ENCODE data around the gene ZNF532.

ZNF532 gene

DNA sequence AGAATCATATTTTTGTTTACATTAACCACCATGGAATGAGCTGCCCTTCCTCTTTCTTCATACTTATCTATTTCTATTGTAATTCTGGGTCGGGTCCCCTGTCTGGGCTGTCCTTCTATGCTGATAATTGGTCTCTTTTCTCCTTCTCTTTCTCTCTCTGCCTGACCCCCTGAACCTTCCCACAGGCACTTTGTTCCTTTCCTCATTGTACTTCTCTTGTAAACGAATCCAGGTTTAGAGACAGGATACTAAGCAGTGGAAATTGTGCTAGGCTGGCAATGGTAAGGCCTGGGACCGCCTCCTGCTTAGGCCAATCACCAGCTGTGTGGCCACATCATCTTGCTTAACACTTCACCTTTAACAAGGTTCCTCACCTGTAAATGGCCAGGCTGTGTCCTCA, 137.0 kb downstream of the ZNF532 start:
- no peak overlapping the region for H3K9ac ChIP-seq (ENCODE audit: low read length)
- no peaks in the 10 kb centered on the region for H3K9me2 ChIP-seq (ENCODE audit: low read depth, low read length)
- no peak overlapping the region for H3K4me3 ChIP-seq (ENCODE audit: low read depth, low read length, poor library complexity, severe bottlenecking)
- H3K9me3 ChIP-seq (ENCODE audit: low read length) = no peaks in the 10 kb centered on the region
- TF ChIP-seq CTCF (IDR thresholded peaks at IDR 0.05; ENCODE audit: low read length) (no peak), EZH2 (IDR thresholded peaks at IDR 0.05; ENCODE audit: borderline replicate concordance, low read length) (no peak)
- no peaks in the 10 kb centered on the region for H4K20me1 ChIP-seq (ENCODE audit: insufficient read depth, low read length)
- no peaks in the 10 kb centered on the region for H3F3A ChIP-seq (ENCODE audit: insufficient read depth, low read length)
- no peaks in the 10 kb centered on the region for H3K79me2 ChIP-seq (ENCODE audit: insufficient read depth, low read length)
- no peak overlapping the region for H2AFZ ChIP-seq (ENCODE audit: low read length)
- H3K36me3 ChIP-seq (ENCODE audit: insufficient read depth, low read length) = no peaks in the 10 kb centered on the region
- no peak overlapping the region for H3K27ac ChIP-seq (ENCODE audit: low read depth, low read length, poor library complexity, severe bottlenecking)
- peaks cover 20% of the 10 kb centered on the region for H3K4me1 ChIP-seq (ENCODE audit: insufficient read depth, low read length, severe bottlenecking)
- no peak overlapping the region for H3K4me2 ChIP-seq (ENCODE audit: low read length)
- H3K27me3 ChIP-seq (ENCODE audit: insufficient read depth, low read length) = no peaks in the 10 kb centered on the region

DNA sequence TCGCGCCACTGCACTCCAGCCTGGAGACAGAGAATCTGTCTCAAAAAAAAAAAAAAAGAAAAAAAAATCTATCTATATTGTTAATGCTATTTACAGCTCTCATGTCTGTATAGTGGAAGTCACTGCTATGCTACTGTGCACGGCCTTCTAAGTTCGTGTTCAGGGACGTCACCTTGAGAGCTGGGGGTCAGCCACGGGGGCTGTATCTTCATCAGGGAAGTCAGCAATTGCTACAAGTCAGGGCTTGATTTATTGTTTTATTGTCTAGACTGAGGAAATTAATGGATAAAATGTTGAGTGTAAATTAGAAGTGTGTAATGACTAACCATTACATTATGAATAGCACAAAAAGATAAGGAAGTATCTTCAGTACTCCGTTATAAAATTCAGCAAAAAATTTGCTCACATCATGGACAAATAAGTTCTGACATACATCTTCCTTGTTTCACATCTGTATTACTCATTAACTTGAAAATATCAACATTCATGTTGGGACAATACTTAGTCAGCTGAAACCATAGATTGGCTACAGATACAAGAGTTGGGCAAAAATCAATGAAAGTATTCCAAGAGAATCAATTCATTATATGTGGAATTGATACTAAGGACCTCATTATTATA, 138.4 kb downstream of the ZNF532 start:
- Histone ChIP-seq H3K79me2 (ENCODE audit: insufficient read depth, low read length) (no peaks in the 10 kb centered on the region), H3K4me2 (ENCODE audit: low read length) (no peak overlapping the region), H4K20me1 (ENCODE audit: insufficient read depth, low read length) (no peaks in the 10 kb centered on the region), H3K4me1 (ENCODE audit: insufficient read depth, low read length, severe bottlenecking) (peaks cover 21% of the 10 kb centered on the region), H2AFZ (ENCODE audit: low read length) (no peak overlapping the region), H3K36me3 (ENCODE audit: insufficient read depth, low read length) (no peaks in the 10 kb centered on the region), H3K27ac (ENCODE audit: low read depth, low read length, poor library complexity, severe bottlenecking) (no peak overlapping the region), H3K9me2 (ENCODE audit: low read depth, low read length) (no peaks in the 10 kb centered on the region), H3K9me3 (ENCODE audit: low read length) (no peaks in the 10 kb centered on the region), H3K4me3 (ENCODE audit: low read depth, low read length, poor library complexity, severe bottlenecking) (no peak overlapping the region), H3K27me3 (ENCODE audit: insufficient read depth, low read length) (no peaks in the 10 kb centered on the region), H3K9ac (ENCODE audit: low read length) (no peak overlapping the region), H3F3A (ENCODE audit: insufficient read depth, low read length) (no peaks in the 10 kb centered on the region)
- no peak for TF ChIP-seq CTCF (IDR thresholded peaks at IDR 0.05; ENCODE audit: low read length)
- TF ChIP-seq EZH2 (IDR thresholded peaks at IDR 0.05; ENCODE audit: borderline replicate concordance, low read length) = no peak

DNA sequence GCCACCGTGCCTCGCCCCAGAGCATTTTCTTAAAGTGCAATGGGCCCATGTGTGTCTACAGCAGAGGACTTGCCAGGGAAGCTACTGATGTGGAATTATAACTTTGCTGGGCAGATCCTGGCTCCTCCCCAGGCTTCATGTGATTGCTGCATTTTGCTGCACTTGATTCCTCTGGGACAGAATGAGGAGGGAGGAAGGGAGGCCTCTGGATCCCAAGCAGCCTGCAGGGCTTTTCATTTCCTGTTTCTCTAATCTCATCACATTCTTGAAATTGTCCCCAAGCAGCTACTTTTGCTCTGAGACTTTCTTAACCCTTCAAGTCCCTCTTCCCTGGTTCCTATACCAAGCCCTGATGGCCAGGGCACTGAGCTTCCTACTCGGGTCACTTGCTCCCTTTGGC, 140.6 kb downstream of the ZNF532 start:
- Histone ChIP-seq H3K4me3 (ENCODE audit: low read depth, low read length, poor library complexity, severe bottlenecking) (no peak overlapping the region), H3F3A (ENCODE audit: insufficient read depth, low read length) (no peaks in the 10 kb centered on the region), H3K79me2 (ENCODE audit: insufficient read depth, low read length) (no peaks in the 10 kb centered on the region), H3K9ac (ENCODE audit: low read length) (no peak overlapping the region), H3K9me3 (ENCODE audit: low read length) (no peaks in the 10 kb centered on the region), H3K4me1 (ENCODE audit: insufficient read depth, low read length, severe bottlenecking) (peaks cover 13% of the 10 kb centered on the region), H3K9me2 (ENCODE audit: low read depth, low read length) (no peaks in the 10 kb centered on the region), H3K36me3 (ENCODE audit: insufficient read depth, low read length) (no peaks in the 10 kb centered on the region), H3K4me2 (ENCODE audit: low read length) (no peak overlapping the region), H2AFZ (ENCODE audit: low read length) (no peak overlapping the region), H3K27me3 (ENCODE audit: insufficient read depth, low read length) (no peaks in the 10 kb centered on the region), H3K27ac (ENCODE audit: low read depth, low read length, poor library complexity, severe bottlenecking) (no peak overlapping the region), H4K20me1 (ENCODE audit: insufficient read depth, low read length) (no peaks in the 10 kb centered on the region)
- no peak for TF ChIP-seq CTCF (IDR thresholded peaks at IDR 0.05; ENCODE audit: low read length)
- TF ChIP-seq EZH2 (IDR thresholded peaks at IDR 0.05; ENCODE audit: borderline replicate concordance, low read length) = no peak

Data from OCI-LY1 (cell line).